GM23338 (cell line): ENCODE measurements around the gene NAA10.

Experiments used
- CREB1 ChIP-seq: fragments of 250-450 bp; sonication (Bioruptor Pico); IDR thresholded peaks from 2 replicates; pipeline ENCODE4 v1.5.0; 2020; ENCODE audit warnings: low read depth, mild to moderate bottlenecking, moderate library complexity
- EZH2 ChIP-seq: fragments of 200-600 bp; sonication (generic); IDR thresholded peaks from one replicate; pipeline ENCODE4 v1.8.0; 2017; ENCODE audit warnings: antibody characterized with exemption, mild to moderate bottlenecking, low read depth; ENCODE audit not compliant: unreplicated experiment
- EZH2phosphoT487 ChIP-seq: fragments of 200-600 bp; sonication (generic); IDR thresholded peaks from one replicate; pipeline ENCODE4 v1.8.1; 2018; ENCODE audit warnings: antibody characterized with exemption; ENCODE audit not compliant: unreplicated experiment
- JUNB ChIP-seq: IDR thresholded peaks from one replicate; pipeline ENCODE4 v1.6.1; 2016; ENCODE audit warnings: antibody characterized with exemption; ENCODE audit not compliant: unreplicated experiment
- NANOG ChIP-seq: IDR thresholded peaks from 2 replicates; pipeline ENCODE4 v1.6.1; 2016; ENCODE audit warnings: antibody characterized with exemption, borderline replicate concordance
- POLR2AphosphoS5 ChIP-seq: IDR thresholded peaks from 2 replicates; pipeline ENCODE4 v1.6.1; 2016; ENCODE audit warnings: antibody characterized with exemption, low read depth
- ZNF114 ChIP-seq: fragments of 250-450 bp; sonication (Bioruptor Pico); IDR thresholded peaks from 2 replicates; pipeline ENCODE4 v1.5.0; 2020; ENCODE audit warnings: mild to moderate bottlenecking, moderate library complexity
- ZNF331 ChIP-seq: fragments of 250-450 bp; sonication (Bioruptor Pico); IDR thresholded peaks from 2 replicates; pipeline ENCODE4 v1.5.0; 2020; ENCODE audit warnings: low read depth, mild to moderate bottlenecking, moderate library complexity
- ZNF462 ChIP-seq: fragments of 250-450 bp; sonication (Bioruptor Pico); IDR thresholded peaks from 2 replicates; pipeline ENCODE4 v1.5.0; 2020; ENCODE audit warnings: mild to moderate bottlenecking, moderate library complexity
- TF ChIP-seq, protein P1 (sequence below), 2 experiments: fragments of 200-600 bp in 1 of 2; sonication (generic) in 1 of 2; conservative IDR thresholded peaks; 2 replicates each; pipeline versions ENCODE4 v1.5.1 to v1.6.1; 2016 to 2017; ENCODE audit warnings: antibody characterized with exemption in 2 of 2, low read depth in 2 of 2, mild to moderate bottlenecking in 2 of 2, moderate library complexity in 1 of 2
- TF ChIP-seq, protein P2 (sequence below): IDR thresholded peaks from one replicate; pipeline ENCODE4 v1.6.1; 2018; ENCODE audit warnings: antibody characterized with exemption; ENCODE audit not compliant: unreplicated experiment
- TF ChIP-seq, protein P3 (sequence below): IDR thresholded peaks from 2 replicates; pipeline ENCODE4 v1.6.1; 2016; ENCODE audit warnings: antibody characterized with exemption

DNA sequence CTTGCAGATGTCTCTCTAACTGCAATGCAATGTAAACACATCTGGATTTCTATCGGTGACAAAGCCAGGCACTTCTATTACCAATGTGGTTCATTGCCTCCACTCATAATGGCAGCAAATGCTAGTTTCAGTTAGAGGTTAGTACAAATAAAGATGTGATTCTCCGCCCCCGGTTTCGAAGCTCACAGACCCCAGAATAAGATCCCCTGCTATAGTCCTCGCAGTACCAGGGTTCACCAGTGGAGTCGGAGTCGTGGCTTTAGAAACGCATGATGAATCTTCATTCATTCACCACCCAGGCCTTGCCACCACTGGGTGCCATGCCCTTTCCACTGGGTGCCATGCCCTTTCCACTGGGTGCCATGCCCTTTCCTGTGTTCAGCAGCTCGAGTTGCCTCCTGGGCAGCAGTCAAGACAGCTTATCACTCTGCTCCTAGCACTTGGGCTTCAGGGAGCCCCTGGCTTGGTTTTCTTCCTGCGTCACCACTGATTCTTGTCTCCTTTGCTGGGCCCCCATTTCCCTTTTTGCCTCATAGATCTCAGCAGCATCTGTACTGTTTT lies 3.5 kb upstream of the NAA10 start:
- TF ChIP-seq, protein P1, sequence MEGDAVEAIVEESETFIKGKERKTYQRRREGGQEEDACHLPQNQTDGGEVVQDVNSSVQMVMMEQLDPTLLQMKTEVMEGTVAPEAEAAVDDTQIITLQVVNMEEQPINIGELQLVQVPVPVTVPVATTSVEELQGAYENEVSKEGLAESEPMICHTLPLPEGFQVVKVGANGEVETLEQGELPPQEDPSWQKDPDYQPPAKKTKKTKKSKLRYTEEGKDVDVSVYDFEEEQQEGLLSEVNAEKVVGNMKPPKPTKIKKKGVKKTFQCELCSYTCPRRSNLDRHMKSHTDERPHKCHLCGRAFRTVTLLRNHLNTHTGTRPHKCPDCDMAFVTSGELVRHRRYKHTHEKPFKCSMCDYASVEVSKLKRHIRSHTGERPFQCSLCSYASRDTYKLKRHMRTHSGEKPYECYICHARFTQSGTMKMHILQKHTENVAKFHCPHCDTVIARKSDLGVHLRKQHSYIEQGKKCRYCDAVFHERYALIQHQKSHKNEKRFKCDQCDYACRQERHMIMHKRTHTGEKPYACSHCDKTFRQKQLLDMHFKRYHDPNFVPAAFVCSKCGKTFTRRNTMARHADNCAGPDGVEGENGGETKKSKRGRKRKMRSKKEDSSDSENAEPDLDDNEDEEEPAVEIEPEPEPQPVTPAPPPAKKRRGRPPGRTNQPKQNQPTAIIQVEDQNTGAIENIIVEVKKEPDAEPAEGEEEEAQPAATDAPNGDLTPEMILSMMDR (conservative IDR thresholded peaks at IDR 0.05; ENCODE audit: low read depth in 2 of 2): no peak
- TF ChIP-seq EZH2 (no peak), CREB1 (CRISPR knock-in tag) (no peak), EZH2phosphoT487 (no peak), POLR2AphosphoS5 (no peak), ZNF114 (CRISPR knock-in tag) (no peak), NANOG (no peak), ZNF331 (no peak), ZNF462 (no peak), JUNB (no peak)
- TF ChIP-seq, protein P2, sequence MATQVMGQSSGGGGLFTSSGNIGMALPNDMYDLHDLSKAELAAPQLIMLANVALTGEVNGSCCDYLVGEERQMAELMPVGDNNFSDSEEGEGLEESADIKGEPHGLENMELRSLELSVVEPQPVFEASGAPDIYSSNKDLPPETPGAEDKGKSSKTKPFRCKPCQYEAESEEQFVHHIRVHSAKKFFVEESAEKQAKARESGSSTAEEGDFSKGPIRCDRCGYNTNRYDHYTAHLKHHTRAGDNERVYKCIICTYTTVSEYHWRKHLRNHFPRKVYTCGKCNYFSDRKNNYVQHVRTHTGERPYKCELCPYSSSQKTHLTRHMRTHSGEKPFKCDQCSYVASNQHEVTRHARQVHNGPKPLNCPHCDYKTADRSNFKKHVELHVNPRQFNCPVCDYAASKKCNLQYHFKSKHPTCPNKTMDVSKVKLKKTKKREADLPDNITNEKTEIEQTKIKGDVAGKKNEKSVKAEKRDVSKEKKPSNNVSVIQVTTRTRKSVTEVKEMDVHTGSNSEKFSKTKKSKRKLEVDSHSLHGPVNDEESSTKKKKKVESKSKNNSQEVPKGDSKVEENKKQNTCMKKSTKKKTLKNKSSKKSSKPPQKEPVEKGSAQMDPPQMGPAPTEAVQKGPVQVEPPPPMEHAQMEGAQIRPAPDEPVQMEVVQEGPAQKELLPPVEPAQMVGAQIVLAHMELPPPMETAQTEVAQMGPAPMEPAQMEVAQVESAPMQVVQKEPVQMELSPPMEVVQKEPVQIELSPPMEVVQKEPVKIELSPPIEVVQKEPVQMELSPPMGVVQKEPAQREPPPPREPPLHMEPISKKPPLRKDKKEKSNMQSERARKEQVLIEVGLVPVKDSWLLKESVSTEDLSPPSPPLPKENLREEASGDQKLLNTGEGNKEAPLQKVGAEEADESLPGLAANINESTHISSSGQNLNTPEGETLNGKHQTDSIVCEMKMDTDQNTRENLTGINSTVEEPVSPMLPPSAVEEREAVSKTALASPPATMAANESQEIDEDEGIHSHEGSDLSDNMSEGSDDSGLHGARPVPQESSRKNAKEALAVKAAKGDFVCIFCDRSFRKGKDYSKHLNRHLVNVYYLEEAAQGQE: no peak
- TF ChIP-seq, protein P3, sequence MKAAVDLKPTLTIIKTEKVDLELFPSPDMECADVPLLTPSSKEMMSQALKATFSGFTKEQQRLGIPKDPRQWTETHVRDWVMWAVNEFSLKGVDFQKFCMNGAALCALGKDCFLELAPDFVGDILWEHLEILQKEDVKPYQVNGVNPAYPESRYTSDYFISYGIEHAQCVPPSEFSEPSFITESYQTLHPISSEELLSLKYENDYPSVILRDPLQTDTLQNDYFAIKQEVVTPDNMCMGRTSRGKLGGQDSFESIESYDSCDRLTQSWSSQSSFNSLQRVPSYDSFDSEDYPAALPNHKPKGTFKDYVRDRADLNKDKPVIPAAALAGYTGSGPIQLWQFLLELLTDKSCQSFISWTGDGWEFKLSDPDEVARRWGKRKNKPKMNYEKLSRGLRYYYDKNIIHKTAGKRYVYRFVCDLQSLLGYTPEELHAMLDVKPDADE: no peak
